Smooth muscle cell (in vitro differentiated cells): ENCODE measurements around the gene CEACAM21. TPM values are rescaled to one million over a fixed set of nuclear protein-coding genes. Genes with fewer than 3 reads are reported as not detected.

Experiments used
- DNase-seq: peaks from one replicate; lab custom pipeline; 2025; ENCODE audit not compliant: unreplicated experiment; lab: John Stamatoyannopoulos, UW
- H2AFZ ChIP-seq: fragments of 200-600 bp; sonication (generic); 2 replicates; pipeline ENCODE4 v1.6.0; 2016; ENCODE audit warnings: antibody characterized with exemption, low read depth, mild to moderate bottlenecking
- H3F3A ChIP-seq: fragments of 200-600 bp; sonication (generic); 2 replicates; pipeline ENCODE4 v1.6.0; 2017; ENCODE audit warnings: antibody characterized with exemption, low read depth
- H3K27ac ChIP-seq: fragments of 200-600 bp; sonication (generic); 2 replicates; pipeline ENCODE4 v1.5.1; 2016; ENCODE audit warnings: low read depth, mild to moderate bottlenecking
- H3K27me3 ChIP-seq: fragments of 200-600 bp; sonication (generic); 2 replicates; pipeline ENCODE4 v1.6.1; 2016; ENCODE audit warnings: low read depth, mild to moderate bottlenecking
- H3K36me3 ChIP-seq: fragments of 200-600 bp; sonication (generic); 2 replicates; pipeline ENCODE4 v1.5.1; 2016; ENCODE audit warnings: low read depth
- H3K4me1 ChIP-seq: fragments of 200-600 bp; sonication (generic); 2 replicates; pipeline ENCODE4 v1.5.1; 2016; ENCODE audit warnings: low read depth
- H3K4me2 ChIP-seq: fragments of 200-600 bp; sonication (generic); 2 replicates; pipeline ENCODE4 v1.6.0; 2016; ENCODE audit warnings: mild to moderate bottlenecking
- H3K4me3 ChIP-seq: fragments of 200-600 bp; sonication (generic); 2 replicates; pipeline ENCODE4 v1.5.1; 2016; ENCODE audit warnings: mild to moderate bottlenecking
- H3K79me2 ChIP-seq: fragments of 200-600 bp; sonication (generic); 2 replicates; pipeline ENCODE4 v1.6.0; 2016; ENCODE audit warnings: low read depth, mild to moderate bottlenecking
- H3K9ac ChIP-seq: fragments of 200-600 bp; sonication (generic); 2 replicates; pipeline ENCODE4 v1.6.0; 2016; ENCODE audit warnings: low read depth
- H3K9me3 ChIP-seq: fragments of 200-600 bp; sonication (generic); replicated peaks from 2 replicates; pipeline ENCODE4 v1.5.1; 2016; ENCODE audit warnings: low read depth
- H4K20me1 ChIP-seq: fragments of 200-600 bp; sonication (generic); 2 replicates; pipeline ENCODE4 v1.6.0; 2016; ENCODE audit warnings: low read depth
- WGBS: methylation state at CpG from one replicate; pipeline ENCODE4 v1.1.7; 2016; ENCODE audit warnings: low lambda C conversion rate; 5-methylcytosine and 5-hydroxymethylcytosine counted together
- polyA plus RNA-seq: library from polyadenylated mRNA; unstranded; fragments of >200 nt; fragmentation: Nextera tagmentation; extraction: Ambion mirVana; gene quantifications from 2 replicates; pipeline ENCODE4 v1.2.1, GENCODE V29; 2016
- total RNA-seq: library from RNA; depleted of rRNA; stranded (reverse); fragments of >200 nt; gene quantifications from 2 replicates; pipeline ENCODE4 v1.2.3, GENCODE V29; 2014
- TF ChIP-seq, protein P1 (sequence below): fragments of 200-600 bp; sonication (generic); IDR thresholded peaks from 2 replicates; pipeline ENCODE4 v1.5.1; 2017; ENCODE audit warnings: borderline replicate concordance, mild to moderate bottlenecking, antibody characterized with exemption; ENCODE audit not compliant: insufficient read depth, poor library complexity, severe bottlenecking

CEACAM21 gene
- total and polyA plus RNA-seq, 2 experiments from 2014 or later = not detected

DNA sequence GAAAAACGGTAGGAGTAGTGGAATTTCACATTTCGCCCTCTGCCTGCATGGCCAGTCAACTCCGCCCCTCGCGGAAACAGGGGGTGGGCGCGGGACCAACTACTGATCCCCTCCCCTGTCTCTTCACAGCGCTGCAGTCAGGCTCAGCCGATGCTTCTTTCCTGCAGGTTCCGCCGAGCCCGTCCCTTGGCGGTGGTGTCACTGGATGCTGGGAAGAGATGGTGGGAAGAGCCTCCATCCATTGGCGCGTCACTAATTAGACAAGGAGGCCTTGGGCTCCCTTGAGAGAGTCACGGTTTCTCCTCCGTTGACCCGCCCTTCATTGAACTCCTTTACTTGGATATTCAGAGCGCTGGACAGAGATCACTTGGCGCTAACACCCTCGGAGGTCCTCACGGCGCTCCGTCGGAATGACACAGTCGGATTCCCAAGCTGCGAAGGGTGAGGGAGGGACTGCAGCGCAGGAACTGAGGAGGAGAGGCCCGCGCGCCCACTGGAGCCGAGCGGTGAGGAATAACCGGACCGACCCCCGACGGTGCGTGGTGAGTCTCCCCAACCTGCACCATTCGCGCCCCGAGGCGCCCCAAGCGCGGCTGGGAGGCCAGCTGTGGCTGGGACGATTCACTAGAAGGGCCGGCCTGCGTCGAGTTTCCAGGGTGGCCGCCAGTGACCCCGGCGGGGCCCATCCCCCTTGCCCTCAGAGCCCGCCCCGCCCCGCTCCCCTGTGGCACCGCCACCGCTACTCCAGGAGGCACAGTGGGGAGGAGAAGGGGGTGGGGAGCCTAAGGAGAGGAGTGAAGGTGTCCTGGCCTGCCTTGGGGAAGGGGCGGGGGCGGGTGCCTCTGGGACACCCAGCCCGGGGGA, 11.2 kb upstream of the CEACAM21 start:
- WGBS = 60% methylated on average over 46 of the region's 59 CpGs

DNA sequence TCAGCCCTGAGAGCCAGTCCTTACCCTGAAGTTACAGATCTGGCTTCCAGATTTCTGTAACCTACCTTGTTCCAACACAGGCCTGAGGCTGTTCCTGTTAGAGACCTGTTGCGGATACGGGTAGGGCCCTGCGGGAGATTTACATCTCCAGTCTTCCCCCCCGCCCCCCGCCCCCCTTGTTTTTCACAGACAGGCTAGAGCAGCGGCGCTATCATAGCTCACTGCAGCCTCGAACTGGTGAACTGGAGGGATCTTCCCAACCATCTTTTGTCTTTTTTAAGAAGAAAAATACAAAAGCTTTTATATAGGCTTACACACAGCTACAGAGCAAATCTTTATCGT, 10.6 kb upstream of the CEACAM21 start:
- H3K36me3 ChIP-seq = no peaks in the 10 kb centered on the region
- no peak overlapping the region for H3K4me3 ChIP-seq
- H3K79me2 ChIP-seq = no peaks in the 10 kb centered on the region
- 55% methylated on average over 9 of the region's 9 CpGs for WGBS
- H3K9ac ChIP-seq = no peak overlapping the region
- TF ChIP-seq, protein P1, sequence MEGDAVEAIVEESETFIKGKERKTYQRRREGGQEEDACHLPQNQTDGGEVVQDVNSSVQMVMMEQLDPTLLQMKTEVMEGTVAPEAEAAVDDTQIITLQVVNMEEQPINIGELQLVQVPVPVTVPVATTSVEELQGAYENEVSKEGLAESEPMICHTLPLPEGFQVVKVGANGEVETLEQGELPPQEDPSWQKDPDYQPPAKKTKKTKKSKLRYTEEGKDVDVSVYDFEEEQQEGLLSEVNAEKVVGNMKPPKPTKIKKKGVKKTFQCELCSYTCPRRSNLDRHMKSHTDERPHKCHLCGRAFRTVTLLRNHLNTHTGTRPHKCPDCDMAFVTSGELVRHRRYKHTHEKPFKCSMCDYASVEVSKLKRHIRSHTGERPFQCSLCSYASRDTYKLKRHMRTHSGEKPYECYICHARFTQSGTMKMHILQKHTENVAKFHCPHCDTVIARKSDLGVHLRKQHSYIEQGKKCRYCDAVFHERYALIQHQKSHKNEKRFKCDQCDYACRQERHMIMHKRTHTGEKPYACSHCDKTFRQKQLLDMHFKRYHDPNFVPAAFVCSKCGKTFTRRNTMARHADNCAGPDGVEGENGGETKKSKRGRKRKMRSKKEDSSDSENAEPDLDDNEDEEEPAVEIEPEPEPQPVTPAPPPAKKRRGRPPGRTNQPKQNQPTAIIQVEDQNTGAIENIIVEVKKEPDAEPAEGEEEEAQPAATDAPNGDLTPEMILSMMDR = no peak
- H3K27ac ChIP-seq = no peak overlapping the region
- DNase-seq = no peak
- no peaks in the 10 kb centered on the region for H4K20me1 ChIP-seq
- peaks cover 22% of the 10 kb centered on the region for H3K27me3 ChIP-seq
- H3K4me2 ChIP-seq = no peak overlapping the region
- no peak overlapping the region for H2AFZ ChIP-seq
- H3K9me3 ChIP-seq = peaks cover 3% of the 10 kb centered on the region
- no peaks in the 10 kb centered on the region for H3F3A ChIP-seq
- H3K4me1 ChIP-seq = no peaks in the 10 kb centered on the region

More for the DNA sequence above, 11.2 kb upstream of the CEACAM21 start:
- no peak overlapping the region for H3K9ac ChIP-seq
- H3K27me3 ChIP-seq = peaks cover 22% of the 10 kb centered on the region
- H3F3A ChIP-seq = no peaks in the 10 kb centered on the region
- H3K4me2 ChIP-seq = no peak overlapping the region
- H2AFZ ChIP-seq = no peak overlapping the region
- no peak for DNase-seq
- H3K4me1 ChIP-seq = no peaks in the 10 kb centered on the region
- no peaks in the 10 kb centered on the region for H3K36me3 ChIP-seq
- TF ChIP-seq, protein P1 = no peak
- H3K27ac ChIP-seq = no peak overlapping the region
- H3K79me2 ChIP-seq = no peaks in the 10 kb centered on the region
- H3K9me3 ChIP-seq = peaks cover 3% of the 10 kb centered on the region
- no peak overlapping the region for H3K4me3 ChIP-seq
- no peaks in the 10 kb centered on the region for H4K20me1 ChIP-seq

DNA sequence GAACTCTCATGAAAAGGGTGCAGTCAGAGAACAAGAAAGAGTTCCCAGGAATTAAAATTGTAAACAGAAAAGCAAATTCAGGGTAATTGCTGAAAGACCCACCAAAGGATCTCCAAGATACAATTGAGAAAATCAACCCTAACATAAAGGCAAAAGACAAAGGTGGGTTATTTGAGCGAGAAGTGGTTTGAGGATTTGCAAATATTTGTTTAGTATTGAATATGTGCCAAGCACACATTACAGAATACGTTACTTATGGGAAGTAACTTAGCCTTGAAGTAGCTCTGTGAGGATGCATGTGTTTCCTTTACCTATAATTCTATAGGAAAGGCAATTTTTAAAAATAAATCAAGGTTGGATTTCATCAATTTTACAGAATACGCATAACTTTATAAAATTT, 10.0 kb upstream of the CEACAM21 start:
- Histone ChIP-seq H3K27me3 (peaks cover 22% of the 10 kb centered on the region), H3K36me3 (no peaks in the 10 kb centered on the region), H2AFZ (no peak overlapping the region), H3K4me1 (no peaks in the 10 kb centered on the region), H3K79me2 (no peaks in the 10 kb centered on the region), H3K9me3 (peaks cover 3% of the 10 kb centered on the region), H3K9ac (no peak overlapping the region), H3K4me2 (no peak overlapping the region), H4K20me1 (no peaks in the 10 kb centered on the region), H3K4me3 (no peak overlapping the region), H3F3A (no peaks in the 10 kb centered on the region), H3K27ac (no peak overlapping the region)
- no peak for DNase-seq
- TF ChIP-seq, protein P1 = no peak
- 67% methylated on average over 3 of the region's 3 CpGs for WGBS
